Measurements from ENCODE around the gene SLC5A11.

DNA sequence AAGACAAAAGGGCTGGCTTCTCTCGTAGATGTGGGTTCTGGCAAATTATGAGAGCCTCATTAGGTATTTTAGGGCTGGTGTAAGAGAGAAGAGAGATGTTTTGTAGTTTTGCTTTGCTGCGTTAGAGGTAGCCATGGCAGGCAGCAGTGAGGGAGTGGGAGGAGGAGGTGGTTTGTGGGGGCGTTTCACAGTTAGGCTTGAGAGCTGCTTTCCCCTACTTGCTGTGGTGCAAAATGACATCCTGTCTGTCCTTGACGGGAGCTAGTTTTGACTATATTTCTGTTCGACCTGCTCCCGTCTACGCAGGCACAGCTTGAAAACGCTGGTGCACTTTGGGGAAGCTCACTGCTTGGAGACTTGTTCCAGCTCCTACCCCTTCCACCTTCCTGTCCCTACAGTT is 75.5 kb downstream of the SLC5A11 start:
- TF ChIP-seq, protein P1, sequence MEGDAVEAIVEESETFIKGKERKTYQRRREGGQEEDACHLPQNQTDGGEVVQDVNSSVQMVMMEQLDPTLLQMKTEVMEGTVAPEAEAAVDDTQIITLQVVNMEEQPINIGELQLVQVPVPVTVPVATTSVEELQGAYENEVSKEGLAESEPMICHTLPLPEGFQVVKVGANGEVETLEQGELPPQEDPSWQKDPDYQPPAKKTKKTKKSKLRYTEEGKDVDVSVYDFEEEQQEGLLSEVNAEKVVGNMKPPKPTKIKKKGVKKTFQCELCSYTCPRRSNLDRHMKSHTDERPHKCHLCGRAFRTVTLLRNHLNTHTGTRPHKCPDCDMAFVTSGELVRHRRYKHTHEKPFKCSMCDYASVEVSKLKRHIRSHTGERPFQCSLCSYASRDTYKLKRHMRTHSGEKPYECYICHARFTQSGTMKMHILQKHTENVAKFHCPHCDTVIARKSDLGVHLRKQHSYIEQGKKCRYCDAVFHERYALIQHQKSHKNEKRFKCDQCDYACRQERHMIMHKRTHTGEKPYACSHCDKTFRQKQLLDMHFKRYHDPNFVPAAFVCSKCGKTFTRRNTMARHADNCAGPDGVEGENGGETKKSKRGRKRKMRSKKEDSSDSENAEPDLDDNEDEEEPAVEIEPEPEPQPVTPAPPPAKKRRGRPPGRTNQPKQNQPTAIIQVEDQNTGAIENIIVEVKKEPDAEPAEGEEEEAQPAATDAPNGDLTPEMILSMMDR (IDR thresholded peaks at IDR 0.05), result no peak
- TF ChIP-seq EZH2 (IDR thresholded peaks at IDR 0.05; ENCODE audit: borderline replicate concordance, insufficient read depth, low read depth, low read length, poor library complexity, severe bottlenecking), result no peak

Data from B cell (primary cell).